PC-9 (cell line): ENCODE measurements around the gene MECR.

Experiments
- CTCF ChIP-seq: fragments of 200-600 bp; sonication (generic); conservative IDR thresholded peaks from 2 replicates; pipeline ENCODE4 v1.6.1; 2017; ENCODE audit warnings: mixed run types, antibody characterized with exemption, mild to moderate bottlenecking, moderate library complexity
- EZH2 ChIP-seq: fragments of 200-600 bp; sonication (generic); IDR thresholded peaks from 2 replicates; pipeline ENCODE4 v1.8.0; 2017; ENCODE audit warnings: antibody characterized with exemption, low read depth

- TF ChIP-seq CTCF, result no peak
- TF ChIP-seq EZH2, result no peak
Observed at GRCh38 chr1:29248409-29248808, 17.7 kb upstream of the MECR start.
